NB4 (cell line): ENCODE data around the gene ERCC3.

Experiments
- MYC ChIP-seq: IDR thresholded peaks from 2 replicates; pipeline ENCODE4 v1.6.1; 2011; ENCODE audit warnings: low read depth, low read length
- POLR2A ChIP-seq: IDR thresholded peaks from 2 replicates; pipeline ENCODE4 v1.6.1; 2011; ENCODE audit warnings: mild to moderate bottlenecking; ENCODE audit not compliant: insufficient read length; ENCODE audit errors: extremely low read depth
- TF ChIP-seq, protein P1 (sequence below): IDR thresholded peaks from one replicate; pipeline ENCODE4 v1.5.1; 2012; ENCODE audit warnings: low read depth, low read length
- TF ChIP-seq, protein P2 (sequence below): IDR thresholded peaks from 2 replicates; pipeline ENCODE4 v1.6.1; 2011; ENCODE audit warnings: low read depth, low read length

DNA sequence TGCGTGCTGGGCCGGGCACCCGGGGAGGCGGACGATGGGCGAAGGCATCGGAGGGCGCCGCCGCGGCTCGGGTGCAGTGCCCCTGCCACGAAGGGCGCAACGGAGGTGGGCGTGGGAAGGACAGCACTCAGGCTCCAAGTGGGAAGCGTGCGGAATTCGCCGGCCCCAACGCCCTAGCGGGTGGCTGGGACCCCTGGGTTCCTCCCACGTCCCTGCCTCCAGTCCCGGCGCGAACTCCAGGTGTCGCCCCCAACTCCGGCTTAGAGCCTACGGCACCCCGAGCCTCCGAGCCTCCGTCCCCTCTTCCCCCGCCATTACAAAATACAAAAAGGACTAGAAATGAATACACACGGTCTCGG is 75.2 kb downstream of the ERCC3 start:
- TF ChIP-seq, protein P1, sequence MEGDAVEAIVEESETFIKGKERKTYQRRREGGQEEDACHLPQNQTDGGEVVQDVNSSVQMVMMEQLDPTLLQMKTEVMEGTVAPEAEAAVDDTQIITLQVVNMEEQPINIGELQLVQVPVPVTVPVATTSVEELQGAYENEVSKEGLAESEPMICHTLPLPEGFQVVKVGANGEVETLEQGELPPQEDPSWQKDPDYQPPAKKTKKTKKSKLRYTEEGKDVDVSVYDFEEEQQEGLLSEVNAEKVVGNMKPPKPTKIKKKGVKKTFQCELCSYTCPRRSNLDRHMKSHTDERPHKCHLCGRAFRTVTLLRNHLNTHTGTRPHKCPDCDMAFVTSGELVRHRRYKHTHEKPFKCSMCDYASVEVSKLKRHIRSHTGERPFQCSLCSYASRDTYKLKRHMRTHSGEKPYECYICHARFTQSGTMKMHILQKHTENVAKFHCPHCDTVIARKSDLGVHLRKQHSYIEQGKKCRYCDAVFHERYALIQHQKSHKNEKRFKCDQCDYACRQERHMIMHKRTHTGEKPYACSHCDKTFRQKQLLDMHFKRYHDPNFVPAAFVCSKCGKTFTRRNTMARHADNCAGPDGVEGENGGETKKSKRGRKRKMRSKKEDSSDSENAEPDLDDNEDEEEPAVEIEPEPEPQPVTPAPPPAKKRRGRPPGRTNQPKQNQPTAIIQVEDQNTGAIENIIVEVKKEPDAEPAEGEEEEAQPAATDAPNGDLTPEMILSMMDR: no peak
- no peak for TF ChIP-seq POLR2A
- TF ChIP-seq MYC: no peak
- TF ChIP-seq, protein P2, sequence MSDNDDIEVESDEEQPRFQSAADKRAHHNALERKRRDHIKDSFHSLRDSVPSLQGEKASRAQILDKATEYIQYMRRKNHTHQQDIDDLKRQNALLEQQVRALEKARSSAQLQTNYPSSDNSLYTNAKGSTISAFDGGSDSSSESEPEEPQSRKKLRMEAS: no peak
